PC-3 (cell line): ENCODE measurements around the gene CYLD. TPM values are rescaled to one million over a fixed set of nuclear protein-coding genes. Genes with fewer than 3 reads are reported as not detected.

Experiments
- ATAC-seq: fragments of 200-7000 bp; cut with Tn5 transposase; 2 replicates; pipeline ENCODE4 v1.9.1; 2020; ENCODE audit warnings: mild to moderate bottlenecking, moderate library complexity
- BruUV-seq: library from RNA; stranded (reverse); fragments of 400-500 nt; replicated peaks from 2 replicates; lab custom pipeline; 2021; lab: Mats Ljungman, UMichigan
- CTCF ChIA-PET: fragments of 300-600 bp; sonication (Branson Sonifier 250); formaldehyde crosslinking; loops from one replicate; lab custom pipeline; 2022; ENCODE audit warnings: antibody characterized with exemption; lab: Charles Lee
- POLR2A ChIA-PET: fragments of 300-600 bp; sonication (Branson Sonifier 250); formaldehyde crosslinking; loops from one replicate; lab custom pipeline; 2022; ENCODE audit warnings: antibody characterized with exemption; ENCODE audit not compliant: unreplicated experiment; lab: Charles Lee
- DNase-seq: peaks from one replicate; pipeline ENCODE4 v3.0.0-alpha.2; 2015
- H2AFZ ChIP-seq: fragments of 300-600 bp; sonication (generic); 2 replicates; pipeline ENCODE4 v1.6.0; 2016; ENCODE audit warnings: antibody characterized with exemption, low read length
- H3F3A ChIP-seq: fragments of 300-600 bp; sonication (generic); one replicate; pipeline ENCODE4 v1.6.0; 2017; ENCODE audit warnings: antibody characterized with exemption, low read length, control low read depth, mild to moderate bottlenecking; ENCODE audit not compliant: unreplicated experiment
- H3K27ac ChIP-seq: fragments of 300-600 bp; sonication (generic); 2 replicates; pipeline ENCODE4 v1.5.1; 2016; ENCODE audit warnings: mild to moderate bottlenecking, low read length
- H3K27me3 ChIP-seq: fragments of 300-600 bp; sonication (generic); 2 replicates; pipeline ENCODE4 v1.6.1; 2016; ENCODE audit warnings: low read length, mixed read lengths
- H3K36me3 ChIP-seq: fragments of 300-600 bp; sonication (generic); 2 replicates; pipeline ENCODE4 v1.6.1; 2016; ENCODE audit warnings: low read depth, mixed run types, low read length, mixed read lengths
- H3K4me1 ChIP-seq: fragments of 300-600 bp; sonication (generic); 2 replicates; pipeline ENCODE4 v1.5.1; 2016; ENCODE audit warnings: low read length; ENCODE audit not compliant: insufficient read depth
- H3K4me2 ChIP-seq: fragments of 300-600 bp; sonication (generic); 2 replicates; pipeline ENCODE4 v1.6.0; 2016; ENCODE audit warnings: low read length
- H3K4me3 ChIP-seq: fragments of 300-600 bp; sonication (generic); 2 replicates; pipeline ENCODE4 v1.5.1; 2016; ENCODE audit warnings: mild to moderate bottlenecking, low read length, mixed read lengths
- H3K79me2 ChIP-seq: fragments of 300-600 bp; sonication (generic); 2 replicates; pipeline ENCODE4 v1.6.1; 2017; ENCODE audit warnings: low read length, mixed read lengths
- H3K9ac ChIP-seq: fragments of 300-600 bp; sonication (generic); 2 replicates; pipeline ENCODE4 v1.6.0; 2016; ENCODE audit warnings: mild to moderate bottlenecking, low read length
- H3K9me2 ChIP-seq: fragments of 300-600 bp; sonication (generic); replicated peaks from 2 replicates; pipeline ENCODE4 v1.6.1; 2016; ENCODE audit warnings: mixed run types, low read length, mixed read lengths
- H3K9me3 ChIP-seq: fragments of 300-600 bp; sonication (generic); 2 replicates; pipeline ENCODE4 v1.6.1; 2016; ENCODE audit warnings: low read length, mixed read lengths
- H4K20me1 ChIP-seq: fragments of 300-600 bp; sonication (generic); 2 replicates; pipeline ENCODE4 v1.6.1; 2016; ENCODE audit warnings: low read length, mixed read lengths
- EZH2 ChIP-seq: fragments of 300-600 bp; sonication (generic); IDR thresholded peaks from one replicate; pipeline ENCODE4 v1.6.1; 2017; ENCODE audit warnings: antibody characterized with exemption, mild to moderate bottlenecking, low read length; ENCODE audit not compliant: unreplicated experiment
- EZH2phosphoT487 ChIP-seq: fragments of 300-600 bp; sonication (generic); IDR thresholded peaks from 2 replicates; pipeline ENCODE4 v1.6.1; 2018; ENCODE audit warnings: mild to moderate bottlenecking, antibody characterized with exemption, low read length, borderline replicate concordance
- intact Hi-C: fragments of 100-400 bp; cut with micrococcal nuclease; formaldehyde crosslinking; loops from 2 replicates; pipeline ENCODE4 v1.9.0; 2023
- total RNA-seq: library from RNA; depleted of rRNA; stranded (reverse); fragments of >200 nt; gene quantifications from 2 replicates; pipeline ENCODE4 v1.2.3, GENCODE V29; 2014
- TF ChIP-seq, protein P1 (sequence below): fragments of 300-600 bp; sonication (generic); conservative IDR thresholded peaks from 2 replicates; pipeline ENCODE4 v1.5.1; 2017; ENCODE audit warnings: antibody characterized with exemption, low read depth, mild to moderate bottlenecking, low read length

The CYLD gene
- total RNA-seq, 1 experiment from 2014 or later, result 8.6 TPM

DNA sequence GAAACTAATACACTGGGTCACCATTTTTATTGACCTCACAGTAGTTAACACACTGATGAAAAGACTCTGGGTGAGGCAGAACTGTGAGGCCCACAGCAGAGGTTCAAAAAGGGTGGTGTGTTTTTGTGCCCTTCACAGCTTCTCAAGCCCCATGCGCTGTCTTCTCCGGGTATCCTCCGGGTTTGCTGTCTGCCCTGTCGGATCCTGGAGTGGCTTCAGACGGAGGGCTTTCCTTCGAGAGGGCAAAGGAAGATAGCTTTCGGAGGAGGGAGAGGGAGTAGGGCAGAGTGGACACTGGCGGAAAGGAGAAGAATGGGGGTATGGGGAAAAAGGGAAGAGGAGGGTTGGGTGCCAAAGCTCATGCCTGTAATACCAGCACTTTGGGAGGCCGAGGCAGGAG lies 80.8 kb downstream of the CYLD start:
- Histone ChIP-seq H3K27ac (no peak overlapping the region), H3K79me2 (no peaks in the 10 kb centered on the region), H3K27me3 (peaks cover 10% of the 10 kb centered on the region), H3K4me1 (no peaks in the 10 kb centered on the region), H3K4me2 (no peak overlapping the region), H2AFZ (no peak overlapping the region), H3K9me3 (no peaks in the 10 kb centered on the region), H3K36me3 (no peaks in the 10 kb centered on the region), H3F3A (no peaks in the 10 kb centered on the region), H3K9ac (no peak overlapping the region), H4K20me1 (no peaks in the 10 kb centered on the region), H3K4me3 (no peak overlapping the region), H3K9me2 (no peaks in the 10 kb centered on the region)
- TF ChIP-seq EZH2phosphoT487, result no peak
- TF ChIP-seq EZH2, result no peak
- TF ChIP-seq, protein P1, sequence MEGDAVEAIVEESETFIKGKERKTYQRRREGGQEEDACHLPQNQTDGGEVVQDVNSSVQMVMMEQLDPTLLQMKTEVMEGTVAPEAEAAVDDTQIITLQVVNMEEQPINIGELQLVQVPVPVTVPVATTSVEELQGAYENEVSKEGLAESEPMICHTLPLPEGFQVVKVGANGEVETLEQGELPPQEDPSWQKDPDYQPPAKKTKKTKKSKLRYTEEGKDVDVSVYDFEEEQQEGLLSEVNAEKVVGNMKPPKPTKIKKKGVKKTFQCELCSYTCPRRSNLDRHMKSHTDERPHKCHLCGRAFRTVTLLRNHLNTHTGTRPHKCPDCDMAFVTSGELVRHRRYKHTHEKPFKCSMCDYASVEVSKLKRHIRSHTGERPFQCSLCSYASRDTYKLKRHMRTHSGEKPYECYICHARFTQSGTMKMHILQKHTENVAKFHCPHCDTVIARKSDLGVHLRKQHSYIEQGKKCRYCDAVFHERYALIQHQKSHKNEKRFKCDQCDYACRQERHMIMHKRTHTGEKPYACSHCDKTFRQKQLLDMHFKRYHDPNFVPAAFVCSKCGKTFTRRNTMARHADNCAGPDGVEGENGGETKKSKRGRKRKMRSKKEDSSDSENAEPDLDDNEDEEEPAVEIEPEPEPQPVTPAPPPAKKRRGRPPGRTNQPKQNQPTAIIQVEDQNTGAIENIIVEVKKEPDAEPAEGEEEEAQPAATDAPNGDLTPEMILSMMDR, result no peak
- DNase-seq, result no peak
- no TSS peak for BruUV-seq
- intact Hi-C loops, result loop anchor here (5.0 to 10.0 kb wide), 2 partner anchors 60 to 1162 kb away; no protein-coding TSS in a partner anchor
- ChIA-PET POLR2A (no interaction called here), CTCF (interaction anchor here (0.9 kb wide), 1 partner anchor 16 kb away, joined by 4 read pairs; no protein-coding TSS in a partner anchor)
- ATAC-seq, result no peak

DNA sequence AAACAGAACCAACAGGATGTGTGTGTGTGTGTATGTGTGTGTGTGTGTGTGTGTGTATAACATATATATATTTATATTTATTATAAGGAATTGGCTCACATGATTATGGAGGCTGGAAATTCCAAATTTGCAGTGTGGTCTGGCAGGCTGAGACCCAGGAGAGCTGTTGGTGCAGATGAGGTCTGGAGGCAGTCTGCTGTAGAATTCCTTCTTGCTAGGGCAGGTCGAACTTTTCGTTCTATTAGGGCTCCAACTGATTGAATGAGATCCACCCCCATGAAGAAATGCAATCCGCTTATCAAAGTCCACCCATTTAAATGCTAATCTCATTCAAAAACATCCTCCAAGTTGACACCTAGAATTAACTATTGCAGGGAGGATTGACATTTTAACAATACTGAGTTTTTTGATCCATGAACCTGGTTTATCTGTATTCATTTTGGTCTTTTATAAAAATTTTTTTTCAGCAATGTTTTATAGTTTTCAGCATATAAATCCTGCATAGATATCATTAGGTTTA lies 85.0 kb downstream of the CYLD start:
- no peaks in the 10 kb centered on the region for H3K79me2 ChIP-seq
- no peaks in the 10 kb centered on the region for H3F3A ChIP-seq
- no peaks in the 10 kb centered on the region for H4K20me1 ChIP-seq
- TF ChIP-seq EZH2phosphoT487, result no peak
- TF ChIP-seq EZH2, result no peak
- TF ChIP-seq, protein P1, result no peak
- POLR2A ChIA-PET, result no interaction called here
- no TSS peak for BruUV-seq
- intact Hi-C loops, result loop anchor here (10.0 kb wide), 1 partner anchor 1158 kb away; no protein-coding TSS in a partner anchor
- H3K4me2 ChIP-seq, result no peak overlapping the region
- no peak overlapping the region for H3K4me3 ChIP-seq
- no peaks in the 10 kb centered on the region for H3K4me1 ChIP-seq
- no peak overlapping the region for H2AFZ ChIP-seq
- no peaks in the 10 kb centered on the region for H3K9me2 ChIP-seq
- no peak overlapping the region for H3K9ac ChIP-seq
- no peak overlapping the region for H3K27ac ChIP-seq
- ATAC-seq (no peak), DNase-seq (no peak)
- no peaks in the 10 kb centered on the region for H3K9me3 ChIP-seq
- H3K36me3 ChIP-seq, result no peaks in the 10 kb centered on the region
- no peaks in the 10 kb centered on the region for H3K27me3 ChIP-seq
- CTCF ChIA-PET, result no interaction called here

DNA sequence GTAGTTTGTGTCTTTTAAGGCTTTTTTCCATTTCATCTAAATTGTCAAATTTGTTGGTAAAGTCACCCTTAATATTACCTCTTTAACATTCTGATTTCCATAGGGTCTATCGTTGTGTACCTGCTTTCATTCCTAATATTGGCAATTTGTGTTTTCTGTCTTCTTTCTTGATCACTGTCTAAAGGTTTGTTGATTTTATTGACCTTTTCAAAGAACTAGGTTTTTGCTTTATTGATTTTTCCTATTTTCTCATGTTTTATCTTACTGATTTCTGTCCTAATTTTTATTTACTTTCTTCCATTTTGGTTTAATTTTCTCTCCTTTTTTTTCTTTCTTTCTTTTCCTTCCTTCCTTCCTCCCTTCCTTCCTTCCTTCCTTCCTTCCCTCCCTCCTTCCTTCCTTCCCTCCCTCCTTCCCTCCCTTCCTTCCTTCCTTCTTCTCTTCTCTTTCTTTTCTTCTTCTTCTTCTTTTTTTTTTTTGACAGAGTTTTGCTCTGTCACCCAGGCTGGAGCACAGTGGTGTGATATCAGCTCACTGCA lies 86.3 kb downstream of the CYLD start:
- ChIA-PET CTCF (no interaction called here), POLR2A (no interaction called here)
- Histone ChIP-seq H3F3A (no peaks in the 10 kb centered on the region), H3K27ac (no peak overlapping the region), H3K4me3 (no peak overlapping the region), H3K9ac (no peak overlapping the region), H3K4me1 (no peaks in the 10 kb centered on the region), H3K4me2 (no peak overlapping the region), H3K9me3 (no peaks in the 10 kb centered on the region), H3K79me2 (no peaks in the 10 kb centered on the region), H3K9me2 (no peaks in the 10 kb centered on the region), H3K36me3 (no peaks in the 10 kb centered on the region), H2AFZ (no peak overlapping the region), H4K20me1 (no peaks in the 10 kb centered on the region), H3K27me3 (no peaks in the 10 kb centered on the region)
- BruUV-seq, result no TSS peak
- no peak for DNase-seq
- intact Hi-C loops, result loop anchor here (10.0 kb wide), 1 partner anchor 1157 kb away; no protein-coding TSS in a partner anchor
- no peak for ATAC-seq
- TF ChIP-seq, protein P1, result no peak
- no peak for TF ChIP-seq EZH2phosphoT487
- TF ChIP-seq EZH2, result no peak
